Adipocyte (in vitro differentiated cells): ENCODE data around the gene SYCP3.

Experiments used
- DNase-seq: peaks from one replicate; pipeline ENCODE4 v3.0.0-alpha.2; 2015; ENCODE audit warnings: low read depth
- H3K27me3 ChIP-seq: replicated peaks from 2 replicates; pipeline ENCODE4 v1.7.0; 2013; ENCODE audit warnings: mild to moderate bottlenecking, low read length, moderate library complexity; ENCODE audit not compliant: control insufficient read depth, insufficient read depth
- H3K36me3 ChIP-seq: 2 replicates; pipeline ENCODE4 v1.7.0; 2013; ENCODE audit warnings: low read length, mild to moderate bottlenecking, moderate library complexity; ENCODE audit not compliant: control insufficient read depth, insufficient read depth, severe bottlenecking
- H3K4me1 ChIP-seq: 2 replicates; pipeline ENCODE4 v1.7.0; 2013; ENCODE audit warnings: mild to moderate bottlenecking, low read length, moderate library complexity; ENCODE audit not compliant: control insufficient read depth, insufficient read depth
- H3K4me3 ChIP-seq: 2 replicates; pipeline ENCODE4 v1.7.0; 2013; ENCODE audit warnings: mild to moderate bottlenecking, low read length, moderate library complexity
- H3K9ac ChIP-seq: 2 replicates; pipeline ENCODE4 v1.7.0; 2013; ENCODE audit warnings: mild to moderate bottlenecking, low read length, moderate library complexity
- H3K9me3 ChIP-seq: 2 replicates; pipeline ENCODE4 v1.7.0; 2013; ENCODE audit warnings: mild to moderate bottlenecking, low read length, moderate library complexity; ENCODE audit not compliant: control insufficient read depth

SYCP3 gene

DNA sequence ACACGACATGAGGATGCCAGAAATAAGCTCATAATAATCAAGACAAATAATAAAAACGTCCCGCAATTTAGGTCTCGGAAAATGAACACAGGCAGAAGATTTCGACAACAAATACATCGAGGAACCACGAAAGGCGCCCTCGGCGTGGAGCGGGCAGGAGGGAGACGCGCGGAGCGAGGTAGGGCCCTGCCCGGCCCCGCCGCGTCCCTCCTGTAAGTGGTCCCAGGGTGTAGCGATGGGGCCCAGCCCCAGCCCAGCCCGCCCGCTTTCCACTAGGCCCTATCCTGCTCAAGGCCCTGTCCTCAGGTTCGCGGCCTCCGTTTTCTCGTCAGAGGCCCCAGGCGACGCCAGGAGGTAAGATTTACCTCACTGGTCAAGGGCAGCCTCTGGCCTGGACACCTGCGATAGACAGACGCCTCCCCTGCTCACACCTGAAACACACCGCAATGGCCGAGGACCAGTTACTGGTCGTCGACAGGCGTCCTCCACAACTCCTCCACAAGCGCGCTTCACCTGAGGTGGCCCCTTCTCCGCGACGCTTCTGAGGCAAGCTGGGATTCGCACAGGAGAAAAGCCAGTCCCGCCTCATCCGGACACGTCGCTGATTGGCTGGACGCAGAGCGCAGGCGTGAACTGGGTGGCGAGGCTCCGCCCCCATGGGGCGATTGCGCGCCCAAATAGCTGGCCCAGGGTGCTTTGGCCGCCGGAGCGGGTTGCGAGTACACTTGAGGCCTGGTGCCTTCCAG, at the start of gene SYCP3:
Gene SYCP3, minus strand, starts transcription at position 543 of the 746 bp plus-strand sequence. CDS start 1,527 bp downstream, outside the sequence.
- no peaks in the 10 kb centered on the region for H3K9me3 ChIP-seq
- H3K36me3 ChIP-seq, result peaks cover 45% of the 10 kb centered on the region
- no peak within 1 kb of the TSS for H3K9ac ChIP-seq
- no peak within 1 kb of the TSS for H3K4me3 ChIP-seq
- no peaks in the 10 kb centered on the region for H3K27me3 ChIP-seq
- H3K4me1 ChIP-seq, result peaks cover 4% of the 10 kb centered on the region
- no peak for DNase-seq

DNA sequence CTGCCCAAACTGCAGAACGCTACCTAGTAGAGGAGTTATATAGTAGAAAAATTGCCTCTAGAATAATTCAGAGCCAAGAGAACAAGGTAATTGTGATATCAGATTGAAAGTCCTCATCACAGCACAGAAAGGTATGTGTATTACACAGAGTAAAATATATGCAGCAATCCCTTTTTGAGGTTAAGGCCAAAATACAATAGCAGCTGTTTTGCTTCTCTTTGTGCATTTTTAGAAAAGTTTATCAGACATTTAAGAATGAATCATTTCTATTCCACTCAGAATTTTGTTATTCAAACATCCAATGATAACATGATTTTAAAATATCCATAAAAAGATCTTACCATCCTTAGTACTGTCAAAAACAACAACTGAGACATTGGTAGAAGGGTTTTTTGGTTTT, 46.4 kb upstream of the SYCP3 start:
- peaks cover 14% of the 10 kb centered on the region for H3K4me1 ChIP-seq
- no peaks in the 10 kb centered on the region for H3K36me3 ChIP-seq
- no peaks in the 10 kb centered on the region for H3K9me3 ChIP-seq
- peak; percentile 6 for DNase-seq
- no peak overlapping the region for H3K9ac ChIP-seq
- no peak overlapping the region for H3K4me3 ChIP-seq
- H3K27me3 ChIP-seq, result no peaks in the 10 kb centered on the region

DNA sequence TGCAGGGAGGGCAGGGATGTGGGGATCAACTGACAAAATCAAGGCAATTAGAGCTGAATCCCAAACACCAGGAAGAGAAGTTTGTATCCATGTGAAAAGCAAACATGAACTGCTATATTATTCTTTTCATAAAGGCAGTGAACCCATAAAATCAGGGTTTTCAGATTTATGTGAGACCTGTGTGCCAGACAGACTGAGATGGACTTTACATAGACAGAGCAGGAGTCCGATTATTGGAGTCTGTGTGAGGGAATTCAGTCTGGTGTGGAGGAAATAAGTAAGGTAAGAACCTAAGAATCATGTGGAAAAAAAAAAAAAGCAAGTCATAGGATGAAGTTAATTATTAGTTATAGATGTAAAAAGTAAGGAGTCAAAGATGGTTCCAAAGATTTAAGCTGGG, 45.1 kb upstream of the SYCP3 start:
- peaks cover 14% of the 10 kb centered on the region for H3K4me1 ChIP-seq
- H3K27me3 ChIP-seq, result no peaks in the 10 kb centered on the region
- no peaks in the 10 kb centered on the region for H3K9me3 ChIP-seq
- H3K9ac ChIP-seq, result no peak overlapping the region
- peaks cover 3% of the 10 kb centered on the region for H3K36me3 ChIP-seq
- H3K4me3 ChIP-seq, result no peak overlapping the region
- DNase-seq, result no peak

DNA sequence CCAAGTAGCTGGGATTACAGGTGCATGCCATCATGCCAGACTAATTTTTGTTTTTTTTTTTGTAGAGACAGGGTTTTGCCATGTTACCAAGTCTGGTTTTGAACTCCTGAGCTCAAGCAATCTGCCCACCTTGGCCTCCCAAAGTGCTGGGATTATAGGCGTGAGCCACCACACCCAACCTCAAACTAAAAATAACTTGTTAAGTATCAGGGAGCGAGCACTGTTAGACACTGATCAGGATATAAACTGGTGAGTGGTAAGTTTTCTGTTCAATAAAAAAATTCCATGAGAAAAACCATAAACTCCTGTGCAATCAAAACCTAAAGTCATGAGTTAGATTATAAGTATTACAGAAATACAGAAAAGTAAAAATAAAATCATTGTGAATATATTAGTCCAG, 44.6 kb upstream of the SYCP3 start:
- Histone ChIP-seq H3K4me3 (no peak overlapping the region), H3K36me3 (peaks cover 3% of the 10 kb centered on the region), H3K4me1 (peaks cover 14% of the 10 kb centered on the region), H3K27me3 (no peaks in the 10 kb centered on the region), H3K9ac (no peak overlapping the region), H3K9me3 (no peaks in the 10 kb centered on the region)
- DNase-seq, result no peak

DNA sequence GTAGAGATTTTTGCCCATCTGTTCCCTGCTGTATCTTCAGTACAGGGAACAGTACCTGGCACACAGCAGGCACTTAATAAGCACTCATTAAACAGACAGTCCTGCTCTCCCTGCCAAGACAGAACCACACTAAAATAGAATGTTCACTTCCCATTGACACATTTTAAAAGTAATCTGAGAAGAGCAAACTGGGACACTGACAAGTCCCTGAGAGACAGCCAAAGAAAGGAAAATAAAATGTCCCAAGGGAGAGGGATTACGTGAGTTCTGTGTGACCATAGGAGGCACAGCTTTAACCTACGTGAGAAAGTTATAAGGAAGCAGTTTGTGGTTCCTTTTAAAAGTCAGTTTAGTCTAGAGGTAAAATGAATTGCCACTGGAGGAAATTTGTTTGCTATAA, 43.9 kb upstream of the SYCP3 start:
- no peaks in the 10 kb centered on the region for H3K9me3 ChIP-seq
- no peak for DNase-seq
- no peak overlapping the region for H3K9ac ChIP-seq
- peaks cover 3% of the 10 kb centered on the region for H3K36me3 ChIP-seq
- H3K27me3 ChIP-seq, result no peaks in the 10 kb centered on the region
- H3K4me3 ChIP-seq, result no peak overlapping the region
- peaks cover 14% of the 10 kb centered on the region for H3K4me1 ChIP-seq

DNA sequence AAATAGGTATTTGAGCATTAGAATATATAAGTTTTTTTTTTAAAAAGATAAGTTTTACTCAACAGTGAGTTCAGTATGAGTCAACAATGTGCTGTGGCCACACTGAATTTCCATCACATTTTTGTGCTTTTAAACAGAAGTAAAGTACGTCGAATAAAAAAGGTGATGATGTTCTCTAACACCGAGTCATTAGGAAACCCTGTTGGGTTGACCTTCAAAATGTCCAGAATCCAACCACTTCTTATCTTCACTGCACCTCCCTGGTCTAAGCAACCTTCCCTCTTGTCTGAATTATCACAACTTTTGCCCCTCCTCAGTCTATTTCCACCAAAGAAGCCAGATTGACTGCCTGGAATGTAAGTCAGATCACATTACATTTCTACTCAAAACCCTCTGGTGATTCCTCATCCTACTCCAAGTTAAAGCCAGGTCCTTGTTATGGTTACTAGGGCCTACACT, 43.0 kb upstream of the SYCP3 start:
- H3K4me1 ChIP-seq, result peaks cover 14% of the 10 kb centered on the region
- H3K9me3 ChIP-seq, result no peaks in the 10 kb centered on the region
- peaks cover 3% of the 10 kb centered on the region for H3K36me3 ChIP-seq
- no peak overlapping the region for H3K9ac ChIP-seq
- peak; percentile 30 for DNase-seq
- H3K27me3 ChIP-seq, result no peaks in the 10 kb centered on the region
- H3K4me3 ChIP-seq, result no peak overlapping the region

DNA sequence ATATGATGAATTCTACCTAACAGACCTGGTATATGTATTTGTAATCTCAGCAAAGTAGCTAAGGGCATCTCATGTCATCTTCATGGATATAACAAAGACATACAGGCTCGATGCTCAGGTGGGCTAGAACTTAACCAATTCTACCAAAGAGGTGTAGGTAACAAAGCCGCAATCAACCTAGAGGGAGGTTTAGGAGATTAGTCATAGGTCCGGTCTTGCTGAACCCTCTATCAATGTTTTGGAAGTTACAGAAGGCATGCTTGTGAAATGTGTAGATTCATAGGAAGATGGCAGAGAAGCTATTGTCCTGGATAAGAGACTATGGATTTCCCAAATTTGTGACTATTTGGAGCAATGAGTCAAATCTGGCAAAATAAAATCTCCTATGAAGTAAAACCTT, 42.6 kb upstream of the SYCP3 start:
- Histone ChIP-seq H3K4me1 (peaks cover 14% of the 10 kb centered on the region), H3K9ac (no peak overlapping the region), H3K9me3 (no peaks in the 10 kb centered on the region), H3K4me3 (no peak overlapping the region), H3K27me3 (no peaks in the 10 kb centered on the region), H3K36me3 (peaks cover 6% of the 10 kb centered on the region)
- no peak for DNase-seq

DNA sequence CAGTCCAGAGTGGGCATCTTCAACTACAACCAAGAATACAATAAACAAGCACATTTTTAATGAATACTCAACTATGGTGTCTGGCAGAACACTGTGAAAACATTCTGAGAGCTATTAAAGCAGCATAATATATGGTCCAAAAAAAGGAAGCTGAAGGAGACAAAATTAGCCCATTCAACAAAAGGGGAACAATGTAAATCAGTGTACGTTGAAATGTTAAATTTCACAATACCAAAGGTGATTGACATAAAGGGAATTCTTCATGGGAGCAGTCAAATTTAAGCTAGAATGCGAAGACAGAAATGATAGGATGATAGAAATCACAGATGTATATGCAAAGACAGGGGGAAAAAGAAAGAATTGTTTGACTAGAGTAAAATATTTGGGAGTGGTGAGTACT, 41.3 kb upstream of the SYCP3 start:
- DNase-seq, result no peak
- Histone ChIP-seq H3K27me3 (no peaks in the 10 kb centered on the region), H3K36me3 (peaks cover 8% of the 10 kb centered on the region), H3K9ac (no peak overlapping the region), H3K4me1 (peaks cover 14% of the 10 kb centered on the region), H3K9me3 (no peaks in the 10 kb centered on the region), H3K4me3 (no peak overlapping the region)

DNA sequence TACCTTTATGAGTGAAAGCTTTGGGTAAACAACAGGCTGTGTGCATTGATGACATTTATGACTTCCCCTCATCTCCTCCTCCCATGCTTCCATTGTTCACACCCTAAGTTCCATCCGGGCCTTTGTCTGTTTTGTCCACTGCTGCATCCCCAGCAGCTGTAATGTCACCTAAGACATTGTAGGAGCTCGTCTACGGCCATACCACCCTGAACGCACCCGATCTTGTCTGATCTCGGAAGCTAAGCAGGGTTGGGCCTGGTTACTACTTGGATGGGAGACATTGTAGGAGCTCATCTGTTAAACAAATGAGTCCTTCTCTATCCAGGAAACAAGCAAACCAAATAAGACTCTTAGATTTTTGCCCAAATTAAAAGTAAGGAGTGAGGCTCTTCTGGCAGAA, 40.4 kb upstream of the SYCP3 start:
- peaks cover 14% of the 10 kb centered on the region for H3K4me1 ChIP-seq
- DNase-seq, result no peak

DNA sequence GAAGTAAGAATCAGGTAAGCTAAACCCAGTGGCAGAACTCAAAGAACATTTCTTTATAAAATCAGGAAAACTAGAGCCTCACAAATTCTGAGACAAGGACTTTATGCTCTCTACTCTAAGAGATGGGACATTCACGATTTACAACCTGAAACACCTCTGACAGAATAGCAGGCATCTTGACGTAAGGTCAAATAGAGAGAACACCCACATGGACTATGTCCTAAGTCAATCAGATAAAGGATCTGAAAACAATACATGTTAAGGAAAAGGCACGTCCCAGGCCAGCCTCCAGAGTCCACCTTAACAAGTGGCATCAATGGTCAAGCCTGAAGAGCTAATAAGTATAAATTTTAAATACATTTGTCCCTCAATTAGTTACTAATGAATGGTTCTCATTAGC, 39.9 kb upstream of the SYCP3 start:
- no peak overlapping the region for H3K9ac ChIP-seq
- no peaks in the 10 kb centered on the region for H3K9me3 ChIP-seq
- H3K27me3 ChIP-seq, result no peaks in the 10 kb centered on the region
- no peak overlapping the region for H3K4me3 ChIP-seq
- H3K36me3 ChIP-seq, result peaks cover 8% of the 10 kb centered on the region
- peaks cover 14% of the 10 kb centered on the region for H3K4me1 ChIP-seq
- no peak for DNase-seq

More for the DNA sequence above, 40.4 kb upstream of the SYCP3 start:
- Histone ChIP-seq H3K4me3 (no peak overlapping the region), H3K9ac (no peak overlapping the region), H3K36me3 (peaks cover 8% of the 10 kb centered on the region), H3K9me3 (no peaks in the 10 kb centered on the region), H3K27me3 (no peaks in the 10 kb centered on the region)

DNA sequence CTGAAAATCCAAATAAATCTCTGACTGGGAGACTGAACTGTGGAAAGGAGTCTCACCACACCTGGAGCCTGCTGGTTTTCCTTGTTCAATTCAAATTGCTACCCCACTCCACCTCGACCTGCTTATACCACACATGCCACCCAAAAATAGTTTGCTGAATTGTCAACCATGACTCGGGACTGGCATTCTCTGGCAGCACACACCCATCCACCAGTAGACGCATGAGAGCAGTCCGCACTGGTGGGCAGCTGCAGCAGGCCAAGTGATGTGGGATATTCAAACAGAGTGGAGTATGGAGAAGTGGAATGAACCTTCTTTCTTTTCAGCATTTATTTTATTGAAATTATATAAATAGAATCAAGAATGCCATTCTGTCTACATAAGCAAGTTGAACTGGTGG, 38.7 kb upstream of the SYCP3 start:
- Histone ChIP-seq H3K27me3 (no peaks in the 10 kb centered on the region), H3K9me3 (no peaks in the 10 kb centered on the region), H3K9ac (no peak overlapping the region), H3K36me3 (peaks cover 8% of the 10 kb centered on the region), H3K4me1 (peaks cover 9% of the 10 kb centered on the region), H3K4me3 (no peak overlapping the region)
- DNase-seq, result no peak

DNA sequence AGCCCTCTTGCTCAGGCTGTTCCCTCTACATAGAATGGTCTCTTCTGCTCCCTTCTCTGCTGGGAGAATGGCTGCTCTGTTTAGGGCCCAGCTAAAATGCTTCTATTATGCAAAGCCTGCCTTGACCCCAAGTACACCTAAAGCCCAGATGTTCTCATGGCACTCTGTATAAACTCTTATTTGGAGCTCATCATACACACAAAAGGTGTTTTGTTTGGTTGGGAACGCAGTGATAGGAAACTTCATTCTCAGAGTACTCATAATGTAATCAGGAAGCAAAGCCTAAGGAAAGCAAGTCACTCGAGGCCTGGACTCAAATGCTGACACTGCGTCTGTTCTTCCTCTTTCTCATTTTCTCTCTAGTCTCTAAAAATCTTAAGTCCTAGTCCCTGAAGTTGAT, 38.2 kb upstream of the SYCP3 start:
- Histone ChIP-seq H3K4me1 (peaks cover 5% of the 10 kb centered on the region), H3K4me3 (no peak overlapping the region), H3K36me3 (peaks cover 8% of the 10 kb centered on the region), H3K27me3 (no peaks in the 10 kb centered on the region), H3K9me3 (no peaks in the 10 kb centered on the region), H3K9ac (no peak overlapping the region)
- DNase-seq, result no peak
